GM19035 (cell line): ENCODE measurements around the gene MGLL.

Experiments
- ATAC-seq: cut with Tn5 transposase; IDR thresholded peaks from one replicate; pipeline ENCODE4 v1.9.1; 2021; ENCODE audit not compliant: unreplicated experiment

MGLL gene

DNA sequence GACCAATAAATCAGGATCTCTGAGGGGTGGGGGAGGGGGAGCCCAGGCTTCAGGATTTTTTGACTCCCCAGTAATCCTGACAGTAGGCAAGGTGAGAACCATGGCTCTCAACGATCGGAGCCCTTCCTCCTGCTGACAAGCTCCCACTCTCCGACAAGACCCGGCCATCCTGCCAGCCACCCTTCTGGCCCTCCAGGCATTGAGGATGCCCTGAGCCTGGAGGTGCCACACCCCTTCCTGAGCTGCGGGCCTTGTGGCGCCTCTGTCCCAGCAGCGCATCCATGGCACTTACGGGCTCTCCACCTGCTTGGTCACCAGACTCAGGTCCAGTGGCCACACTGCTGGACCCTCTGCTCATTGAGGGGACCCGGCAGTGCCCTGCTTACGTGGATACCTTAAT is 46.0 kb downstream of the MGLL start:
- ATAC-seq = no peak

DNA sequence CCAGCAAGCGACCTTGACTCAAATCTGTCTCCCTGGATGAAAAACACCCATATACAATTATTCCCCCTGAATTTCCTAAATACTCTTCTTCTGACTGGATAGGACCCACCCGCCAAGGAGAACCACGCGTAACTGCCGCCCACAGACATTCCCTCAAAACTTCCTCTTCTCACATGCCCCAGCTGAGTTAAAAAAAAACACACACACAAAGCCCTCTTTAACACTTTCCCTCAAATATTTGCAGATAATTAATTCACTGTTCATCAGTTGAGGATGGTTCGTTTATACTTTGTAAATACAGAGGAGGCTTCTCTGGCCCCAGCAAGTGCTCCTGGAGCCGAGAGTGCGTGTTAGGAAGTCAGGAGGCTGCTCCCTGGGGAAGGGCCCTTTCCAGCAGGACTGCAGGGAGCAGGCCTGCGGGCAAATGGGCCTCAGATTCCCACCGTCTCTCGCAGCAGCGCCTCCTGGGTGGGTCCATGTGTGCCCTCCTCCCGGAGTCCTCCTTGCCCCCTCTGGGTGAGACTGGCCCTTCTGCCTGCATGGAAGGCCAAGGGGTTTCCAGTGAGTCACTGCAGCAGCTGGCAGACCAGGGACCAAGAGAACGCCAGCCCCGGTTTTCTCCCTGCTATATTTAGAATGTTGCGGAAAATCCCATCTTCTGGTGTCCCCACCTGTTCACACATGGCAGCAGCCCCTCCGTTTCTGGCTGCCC is 46.8 kb downstream of the MGLL start:
- no peak for ATAC-seq

DNA sequence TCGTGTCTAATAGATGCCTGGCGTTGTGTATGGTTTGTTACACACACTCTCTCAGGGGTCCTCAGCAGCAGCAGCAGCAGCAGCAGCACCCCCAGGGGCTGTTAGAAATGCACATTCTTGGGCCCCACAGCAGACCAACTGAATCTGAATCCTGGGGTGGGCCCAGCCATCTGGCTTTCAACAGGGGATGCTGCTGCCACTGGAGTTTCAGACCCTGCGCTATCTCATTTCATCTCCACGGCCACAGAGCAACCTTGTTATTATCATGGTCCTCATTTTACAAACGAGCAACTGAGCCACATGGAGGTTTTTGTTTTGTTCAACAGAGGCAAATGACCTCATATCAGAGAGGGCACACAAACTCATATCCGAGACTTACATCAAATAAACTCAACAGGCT is 47.7 kb downstream of the MGLL start:
- no peak for ATAC-seq

DNA sequence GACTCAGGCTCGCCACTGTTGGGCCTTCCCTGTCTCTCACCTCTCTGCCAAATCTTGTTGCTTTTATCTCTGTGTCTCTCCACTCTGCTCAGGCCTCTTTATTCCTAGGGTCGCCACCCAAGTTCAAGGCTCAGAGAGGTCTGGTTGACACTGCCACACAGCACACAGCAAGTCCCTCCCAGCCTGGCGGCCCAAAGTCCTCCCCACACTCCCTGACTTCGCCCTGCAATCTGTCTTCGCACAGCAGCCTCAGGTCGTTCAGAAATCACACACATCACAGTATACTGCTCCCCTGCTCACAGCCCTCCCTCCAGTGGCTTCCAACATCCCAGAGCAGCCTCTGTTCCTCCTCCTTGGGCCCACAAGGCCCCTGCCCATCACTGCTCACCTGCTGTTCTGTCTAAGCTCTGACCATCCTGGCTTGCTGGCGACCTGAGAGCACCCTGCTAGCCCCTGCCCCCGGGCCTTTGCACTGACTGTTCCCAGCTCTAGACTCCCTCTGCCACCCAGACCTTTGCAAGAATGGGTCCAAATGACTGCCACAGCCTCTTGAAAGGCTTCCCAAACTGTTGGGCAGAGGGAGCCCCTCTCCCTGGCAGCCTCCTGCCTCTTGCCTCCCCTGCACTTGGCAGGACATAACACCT is 48.4 kb downstream of the MGLL start:
- no peak for ATAC-seq

DNA sequence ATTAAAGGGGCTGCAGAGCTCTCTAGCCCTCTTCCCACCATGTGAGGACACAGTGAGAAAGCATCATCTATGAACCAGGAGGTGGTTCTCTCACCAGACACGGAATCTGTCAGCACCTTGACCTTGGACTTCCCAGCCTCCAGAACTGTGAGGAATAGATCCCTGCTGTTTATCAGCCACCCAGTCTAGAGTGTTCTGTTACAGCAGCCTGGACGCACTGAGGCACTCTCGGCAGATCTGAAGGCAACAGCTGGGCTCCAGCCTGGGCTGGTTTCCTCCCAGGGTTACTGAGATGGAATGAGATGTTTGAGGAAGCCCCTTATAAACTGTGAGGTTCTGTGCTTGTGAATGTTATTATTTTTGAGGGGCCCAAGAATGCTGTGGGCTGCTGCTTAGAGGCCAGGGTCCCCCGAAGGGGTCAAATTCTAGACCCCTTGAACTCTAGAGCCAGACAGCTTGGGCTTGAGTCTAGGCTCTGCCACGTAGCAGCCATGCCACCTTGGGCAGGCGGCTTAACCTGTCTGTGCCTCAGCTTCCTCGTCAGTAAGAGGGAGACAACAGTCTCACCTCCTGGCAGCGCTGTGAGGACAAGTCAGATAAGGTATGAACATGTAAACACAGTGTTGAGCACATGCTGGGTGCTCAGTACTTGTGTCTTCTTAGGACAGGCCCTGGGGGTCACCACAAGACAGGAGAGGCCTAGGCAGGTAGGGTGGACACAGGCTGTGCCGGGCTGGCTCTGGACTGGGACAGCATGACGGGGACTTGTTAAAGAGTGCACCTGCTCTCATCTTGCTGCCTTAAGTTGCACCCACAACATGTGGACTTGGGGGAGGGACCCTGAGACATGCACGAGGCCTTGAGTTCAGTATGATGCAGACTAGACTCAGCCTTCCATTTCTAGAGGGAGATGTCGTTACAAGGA is 49.2 kb downstream of the MGLL start:
- ATAC-seq = no peak

DNA sequence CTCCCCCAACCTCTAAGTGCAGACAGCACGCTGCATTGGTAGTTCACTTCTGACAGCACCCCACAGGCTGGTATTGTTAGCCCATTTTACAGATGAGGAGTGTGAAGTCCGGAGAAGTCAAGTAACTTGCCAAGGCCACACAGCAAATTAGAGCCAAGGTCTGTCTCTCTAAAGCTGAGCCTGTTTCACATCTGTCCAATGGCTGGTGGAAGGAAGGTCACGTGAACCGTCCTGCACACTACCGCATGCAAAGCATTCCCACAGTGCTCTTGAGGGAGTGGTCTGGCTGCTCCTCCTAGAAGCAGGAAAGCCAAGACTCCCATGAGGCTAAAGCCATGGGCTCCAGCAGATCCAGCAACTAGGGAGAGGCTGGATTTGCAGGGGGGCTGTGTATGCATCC is 50.0 kb downstream of the MGLL start:
- ATAC-seq = no peak

DNA sequence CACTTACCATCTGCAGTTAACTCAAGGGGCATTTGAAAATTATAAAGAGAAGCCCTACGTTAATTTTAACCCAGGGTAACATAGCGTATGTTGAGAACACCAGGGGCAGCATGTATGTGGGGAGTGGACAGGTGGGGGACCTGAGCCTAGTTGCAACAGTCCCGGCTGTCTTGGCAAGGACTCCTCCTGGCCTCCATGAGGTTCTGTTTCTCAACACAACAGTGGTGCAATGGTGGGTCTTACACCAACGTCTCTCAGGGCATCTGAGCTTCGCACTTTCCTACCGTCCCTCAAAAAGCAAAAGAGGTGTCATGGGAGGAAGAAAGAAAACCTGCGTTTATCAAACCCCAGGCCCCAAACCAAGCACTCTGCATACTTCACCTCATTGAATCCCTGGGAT is 50.6 kb downstream of the MGLL start:
- no peak for ATAC-seq

DNA sequence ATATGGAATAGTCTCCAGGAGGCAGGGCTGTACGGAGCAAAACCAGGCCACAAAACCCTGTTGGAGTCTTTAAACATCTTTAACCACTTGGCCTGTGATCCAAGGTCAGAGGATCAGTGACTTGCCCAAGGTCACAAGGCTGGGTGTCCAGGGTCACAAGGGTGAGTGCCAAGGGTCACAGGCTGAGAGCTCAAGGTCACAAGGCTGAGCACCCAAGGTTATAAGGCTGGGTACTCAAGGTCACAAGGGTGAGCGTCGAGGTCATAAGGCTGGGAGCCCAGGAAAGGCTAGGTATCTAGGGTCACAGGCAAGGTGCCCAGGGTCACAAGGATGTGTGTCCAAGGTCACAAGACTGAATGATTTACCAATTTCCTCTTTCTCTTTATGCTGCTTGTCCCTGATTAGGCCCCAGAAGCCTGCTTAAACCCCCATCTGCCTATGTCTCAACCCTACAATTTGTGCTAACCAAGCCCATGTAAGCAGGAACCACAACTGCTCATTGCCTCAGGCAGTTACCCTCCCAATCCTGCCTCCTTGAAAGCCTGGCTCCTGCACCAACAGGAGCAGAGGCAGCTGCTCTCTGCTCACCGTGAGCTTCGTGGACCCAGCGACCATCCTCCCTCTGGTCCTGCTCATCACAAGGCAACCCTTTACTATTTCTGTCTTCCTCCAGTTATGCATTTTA is 51.5 kb downstream of the MGLL start:
- ATAC-seq = no peak

DNA sequence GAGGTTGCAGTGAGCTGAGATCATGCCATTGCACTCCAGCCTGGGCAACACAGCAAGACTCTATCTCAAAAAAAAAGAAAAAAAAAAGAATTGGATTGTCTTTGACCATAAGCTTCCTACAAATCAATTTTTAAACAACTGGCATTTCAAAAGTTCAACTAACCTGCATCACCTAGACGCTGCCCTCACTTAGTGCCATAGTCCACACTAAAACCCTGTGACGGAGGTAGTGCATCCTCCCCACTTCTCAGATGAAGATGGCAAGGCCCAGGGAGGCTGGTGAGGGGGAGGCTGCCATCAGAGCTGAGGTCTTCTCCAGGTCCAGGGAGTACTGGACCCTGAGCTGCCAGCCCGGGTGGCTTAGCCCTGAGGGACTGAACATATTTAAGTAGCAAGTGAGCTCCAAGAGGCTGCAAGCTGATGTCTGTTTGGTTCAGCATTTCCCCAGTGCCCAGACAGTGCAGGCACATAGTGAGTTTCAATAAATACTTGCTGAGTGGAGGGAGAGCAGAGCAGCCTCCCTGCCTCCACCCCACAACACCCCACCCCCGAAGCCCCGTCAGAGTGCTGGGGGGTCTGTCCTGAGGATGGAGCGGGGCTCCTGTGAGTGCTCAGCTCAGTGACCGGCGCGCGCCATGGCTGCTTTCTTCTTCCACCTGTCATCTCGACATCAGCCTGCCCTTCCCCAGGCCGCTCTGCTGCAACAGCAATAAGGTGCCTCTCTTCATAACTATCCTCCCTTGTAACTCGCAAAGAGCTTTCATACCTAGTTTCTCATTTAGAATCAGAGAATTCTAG is 52.8 kb downstream of the MGLL start:
- no peak for ATAC-seq

DNA sequence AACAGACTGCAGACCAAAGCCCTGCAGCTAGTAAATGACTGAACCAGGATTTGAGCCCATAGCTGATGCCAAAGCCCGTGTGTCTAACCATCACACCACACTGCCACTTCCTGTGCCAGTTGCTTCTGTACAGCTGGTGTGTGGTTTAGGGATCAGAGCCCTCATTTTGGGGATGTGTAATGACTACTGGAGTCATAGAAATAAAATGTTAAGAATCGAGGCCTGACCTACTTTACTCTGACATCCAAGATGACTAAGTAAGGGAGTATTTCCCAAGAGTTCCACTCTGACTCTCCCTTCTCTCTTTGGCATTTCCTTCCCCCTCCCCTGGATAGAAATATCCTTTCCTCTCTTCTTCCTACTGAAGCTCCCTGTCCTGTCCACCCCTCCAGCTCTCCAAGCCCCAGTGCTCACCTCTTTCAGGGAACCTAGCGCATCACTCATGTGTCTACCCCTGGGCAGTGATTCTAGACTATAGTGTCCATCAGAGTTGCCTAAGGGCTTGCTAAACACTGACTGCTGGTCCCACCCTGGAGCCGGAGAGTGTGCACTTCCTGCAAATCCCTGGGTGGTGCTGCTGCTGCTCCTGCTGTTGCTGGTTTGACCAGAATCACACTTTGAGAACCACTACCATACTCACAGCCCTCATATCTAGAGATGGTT is 53.8 kb downstream of the MGLL start:
- no peak for ATAC-seq

DNA sequence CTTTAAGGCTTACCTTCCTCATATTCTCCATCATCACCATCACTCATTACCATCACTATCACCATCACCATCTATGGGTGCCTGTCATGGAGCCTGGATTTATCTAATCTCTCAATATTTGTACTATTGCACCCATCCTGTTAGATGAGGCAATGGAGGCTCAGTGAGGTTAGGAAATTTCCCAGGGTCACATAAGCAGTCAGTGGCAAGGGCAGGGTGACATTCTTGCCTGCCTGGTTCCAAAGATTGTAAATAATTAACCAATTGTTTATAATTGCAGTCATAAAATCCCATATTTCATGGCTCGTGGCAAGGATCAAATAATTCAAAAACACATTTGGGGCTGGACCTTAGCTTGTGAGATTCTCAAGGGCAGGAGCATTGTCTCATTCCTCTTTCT is 55.2 kb downstream of the MGLL start:
- ATAC-seq = no peak

DNA sequence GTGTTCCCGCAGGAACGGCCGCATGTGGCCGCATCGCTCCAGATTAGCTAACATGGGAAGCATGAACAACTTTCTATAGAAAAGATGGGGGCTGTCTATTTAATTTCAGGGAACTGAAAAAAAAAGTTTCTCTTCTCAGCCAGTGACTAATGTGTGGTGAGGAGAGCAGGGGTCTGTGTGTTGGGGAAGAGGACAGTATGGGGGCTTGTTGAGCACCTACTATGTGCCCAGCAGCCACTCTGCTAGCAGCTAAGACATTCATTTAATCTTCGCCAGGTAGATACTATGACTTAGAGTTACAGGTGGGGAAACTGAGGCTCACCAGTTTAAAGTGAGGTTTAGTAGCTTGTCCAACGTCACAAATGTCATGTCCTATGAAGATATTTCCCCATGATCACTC is 56.6 kb downstream of the MGLL start:
- ATAC-seq = no peak

DNA sequence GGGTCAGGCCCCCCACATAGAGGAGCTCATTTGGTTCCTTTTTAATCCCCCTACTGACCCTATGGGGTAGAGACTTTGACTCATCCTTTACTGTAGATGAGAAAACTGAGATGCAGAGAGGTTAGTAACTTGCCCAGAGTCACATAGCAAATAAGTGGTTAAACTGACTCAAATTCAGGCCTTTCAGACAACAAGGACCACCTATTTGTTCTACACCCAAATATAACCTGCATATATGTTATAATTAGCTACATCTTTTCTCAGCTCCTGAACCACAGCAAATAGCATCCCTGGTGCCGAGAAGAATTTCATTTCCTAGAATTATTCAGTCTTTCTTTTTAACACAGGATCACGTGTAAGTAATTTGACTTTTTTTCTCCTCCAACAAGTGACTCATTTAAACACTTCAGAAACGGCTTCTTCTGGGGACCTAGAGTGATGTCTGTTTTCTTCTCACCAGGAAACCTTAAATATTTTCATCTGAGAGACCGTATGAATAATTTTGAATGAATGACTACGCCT is 57.4 kb downstream of the MGLL start:
- no peak for ATAC-seq

DNA sequence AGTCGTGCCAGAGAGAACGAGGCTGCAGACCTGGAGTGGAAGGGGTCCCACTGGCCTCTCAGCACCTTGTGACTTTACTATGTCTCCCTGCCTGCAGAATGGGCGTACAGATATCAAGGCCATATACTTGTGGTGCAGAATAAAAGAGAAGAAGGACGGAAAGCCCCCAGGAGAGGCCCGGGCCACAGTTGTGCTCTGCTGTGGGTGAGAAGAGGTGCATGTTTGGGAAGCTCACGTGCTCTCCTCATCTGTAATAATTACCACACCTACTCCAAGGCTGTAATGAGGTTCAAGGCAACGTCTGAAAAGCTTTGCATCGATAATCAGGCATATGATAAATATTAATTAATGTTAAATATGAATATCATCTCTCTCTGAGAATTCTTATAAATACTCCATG is 58.0 kb downstream of the MGLL start:
- no peak for ATAC-seq

DNA sequence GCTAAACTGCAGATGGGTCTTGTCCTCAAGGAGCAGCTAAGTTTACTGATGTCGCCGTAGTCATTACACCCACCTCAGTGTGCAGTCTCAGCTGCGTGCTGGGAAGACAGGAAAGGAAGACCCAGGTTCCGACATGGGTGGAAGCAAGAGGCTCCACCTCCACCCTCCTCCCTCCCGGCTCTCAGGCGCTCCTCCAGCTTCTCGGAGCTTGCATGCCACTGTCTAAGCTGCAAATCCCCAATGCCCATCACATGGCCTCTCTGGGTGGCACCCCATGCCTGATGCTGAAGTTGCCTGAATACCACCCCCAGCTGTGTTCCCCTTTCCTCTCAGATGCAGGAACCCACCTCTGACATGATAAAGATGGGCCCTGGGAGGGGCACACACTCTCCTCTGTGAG is 58.5 kb downstream of the MGLL start:
- no peak for ATAC-seq

DNA sequence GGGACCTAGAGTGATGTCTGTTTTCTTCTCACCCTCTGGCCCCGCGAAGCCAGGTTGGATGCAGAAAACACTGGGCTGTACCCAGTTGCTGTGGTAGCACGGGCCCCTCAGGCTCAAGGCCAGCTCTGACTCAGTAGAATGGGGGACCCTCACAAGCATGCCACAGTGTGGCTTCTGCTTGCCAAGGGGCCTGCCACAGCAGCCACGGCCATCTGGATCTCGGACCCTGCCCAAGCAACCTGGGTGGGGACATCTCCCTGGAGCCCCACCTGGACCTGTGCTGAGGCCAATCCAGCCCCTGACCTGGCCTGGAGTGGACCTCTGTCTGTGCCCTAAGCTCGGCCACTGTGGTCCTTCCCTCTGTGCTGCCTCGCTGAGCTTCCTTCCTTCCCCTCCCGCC is 59.0 kb downstream of the MGLL start:
- no peak for ATAC-seq

DNA sequence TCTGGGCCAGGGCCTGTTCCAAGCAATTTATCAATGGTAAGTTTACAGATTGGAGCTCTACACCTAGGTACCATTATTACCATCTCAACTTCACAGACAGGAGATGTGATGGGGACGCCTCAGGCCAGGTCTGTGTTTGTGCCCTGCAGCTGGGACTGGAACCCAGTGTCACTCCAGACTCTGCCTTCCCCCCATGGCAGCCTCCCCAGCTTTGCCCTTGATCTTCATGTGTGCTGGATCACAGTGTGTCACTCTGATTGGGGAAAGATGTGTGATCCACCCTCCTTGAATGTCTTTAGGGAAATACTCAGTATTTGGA is 59.6 kb downstream of the MGLL start:
- no peak for ATAC-seq

DNA sequence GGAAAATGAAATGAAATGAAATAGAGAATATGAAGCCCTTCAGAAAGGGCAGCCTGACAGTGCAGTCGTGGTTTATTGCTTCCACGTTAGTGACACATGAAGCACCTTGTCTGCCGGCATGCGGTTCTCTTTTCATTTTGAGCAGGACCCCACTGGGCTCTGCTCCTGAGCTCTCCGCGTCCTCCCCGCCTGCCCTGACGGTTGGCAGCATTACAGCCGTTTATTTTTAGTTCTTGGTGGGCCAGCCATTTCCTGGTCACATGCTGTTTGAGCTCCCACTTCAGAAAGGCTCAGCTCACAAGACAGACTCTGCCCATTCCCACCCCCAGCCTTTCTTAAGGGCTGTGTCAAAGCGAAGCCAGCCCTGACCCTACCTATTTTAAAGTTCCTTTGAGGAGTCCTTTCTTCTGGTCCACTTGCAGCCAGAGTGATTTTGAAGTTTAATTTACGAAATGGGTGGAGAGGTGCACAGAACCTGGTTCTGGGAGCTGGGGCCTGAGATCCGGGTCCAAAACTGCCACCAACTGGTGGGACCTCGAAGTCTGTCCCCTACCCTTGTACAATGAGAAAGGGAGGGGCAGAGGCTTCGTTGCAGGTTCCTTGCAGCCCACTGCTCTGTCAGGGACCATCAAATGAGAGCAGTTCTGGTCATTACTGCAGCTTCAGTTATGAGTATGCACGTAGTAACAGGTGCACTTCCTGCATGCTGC is 60.1 kb downstream of the MGLL start:
- ATAC-seq = peak; percentile 59

DNA sequence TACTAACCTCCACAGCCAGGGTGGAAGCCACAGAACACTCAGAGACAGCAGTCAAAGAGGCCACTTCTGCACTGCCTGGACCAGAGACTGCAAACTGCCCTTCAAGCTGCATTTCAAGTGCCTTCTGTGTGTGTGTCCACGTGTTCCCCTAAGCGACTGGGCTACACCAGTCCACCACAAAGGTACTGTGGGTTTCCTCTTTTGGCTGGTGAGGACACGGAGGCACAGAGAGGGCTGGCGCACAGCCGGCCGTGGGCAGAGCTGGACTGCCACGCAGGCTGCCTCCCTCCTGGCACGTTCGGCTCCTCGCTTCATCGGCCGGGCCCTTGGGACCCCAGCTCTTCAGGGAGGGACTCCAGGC is 60.9 kb downstream of the MGLL start:
- ATAC-seq = no peak
